Activated CD8-positive, alpha-beta memory T cell treated with anti-CD3 and anti-CD28 coated beads for 24 hours (primary cell): Measurements from ENCODE around the gene NFIC.
"Not testable (repeated sequence)": the region's sequence is repeated elsewhere in the genome, so short reads cannot be mapped to it uniquely, and the experiment has no call there.

Experiments used
- DNase-seq: peaks from one replicate; pipeline ENCODE4 v3.0.0-alpha.2; 2020

The NFIC gene

DNA sequence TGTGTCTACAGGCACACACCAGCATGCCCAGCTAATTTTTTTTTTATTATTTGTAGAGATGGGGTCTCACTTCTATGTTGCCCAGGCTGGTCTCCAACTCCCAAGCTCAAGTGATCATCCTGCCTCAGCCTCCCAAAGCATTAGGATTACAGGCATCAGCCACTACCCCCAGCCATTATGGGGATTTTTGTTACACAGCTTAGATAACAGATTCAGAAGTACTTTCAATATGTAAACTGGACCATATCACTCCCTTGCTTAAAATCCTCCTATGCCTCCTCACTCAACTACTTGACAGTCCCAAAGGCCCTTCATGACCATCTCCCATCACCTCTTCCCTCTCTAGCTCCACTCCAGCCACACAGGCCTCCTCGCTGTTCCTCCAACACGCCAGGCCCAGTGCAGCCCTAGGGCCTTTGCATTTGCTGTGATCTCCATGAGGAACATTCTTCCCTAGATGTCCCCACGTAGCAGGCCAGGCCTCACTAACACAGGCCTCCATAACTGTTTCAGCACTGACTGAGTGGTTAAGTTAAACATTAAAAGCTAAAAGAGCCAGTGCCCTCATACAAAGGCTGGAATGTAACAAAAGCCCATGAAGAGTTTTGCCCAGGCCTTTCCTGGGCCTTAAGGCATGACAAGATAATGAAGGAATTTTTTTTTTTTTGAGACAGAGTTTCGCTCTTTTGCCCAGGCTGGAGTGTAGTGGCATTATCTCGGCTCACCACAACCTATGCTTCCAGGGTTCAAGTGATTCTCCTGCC, 131.6 kb downstream of the NFIC start:
- DNase-seq = no peak

DNA sequence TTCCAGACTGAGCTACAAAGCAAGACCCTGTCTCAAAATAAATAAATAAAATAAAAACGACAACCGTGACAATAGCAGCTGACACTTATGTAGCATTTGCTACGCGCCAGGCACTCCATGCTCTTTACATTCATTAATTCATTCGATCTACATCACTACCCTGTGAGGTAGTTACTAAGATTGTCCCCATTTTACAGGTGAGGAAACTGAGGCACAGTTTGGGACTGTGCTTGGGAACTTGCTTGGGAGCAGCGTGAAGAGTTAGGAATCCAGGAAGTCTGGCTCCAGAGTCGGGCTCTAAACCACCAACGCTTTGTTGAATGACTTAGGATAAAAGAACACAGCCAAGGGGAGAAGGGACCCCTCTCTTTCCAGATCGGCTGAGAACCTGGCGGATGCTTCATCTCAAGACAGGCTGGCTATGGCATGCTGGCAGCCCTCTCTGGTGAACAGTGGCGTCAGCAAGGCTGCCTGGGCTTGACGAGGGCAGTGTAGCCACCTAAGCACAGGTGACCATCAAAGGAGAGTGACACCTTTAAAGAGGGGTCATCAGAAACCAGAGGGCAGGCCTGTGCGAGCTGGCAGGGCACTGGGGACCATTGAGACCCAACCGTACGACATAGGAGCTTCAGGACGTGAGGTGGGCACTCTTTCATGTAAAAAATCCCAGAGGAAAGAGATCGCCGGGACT, 133.5 kb downstream of the NFIC start:
- no peak for DNase-seq

DNA sequence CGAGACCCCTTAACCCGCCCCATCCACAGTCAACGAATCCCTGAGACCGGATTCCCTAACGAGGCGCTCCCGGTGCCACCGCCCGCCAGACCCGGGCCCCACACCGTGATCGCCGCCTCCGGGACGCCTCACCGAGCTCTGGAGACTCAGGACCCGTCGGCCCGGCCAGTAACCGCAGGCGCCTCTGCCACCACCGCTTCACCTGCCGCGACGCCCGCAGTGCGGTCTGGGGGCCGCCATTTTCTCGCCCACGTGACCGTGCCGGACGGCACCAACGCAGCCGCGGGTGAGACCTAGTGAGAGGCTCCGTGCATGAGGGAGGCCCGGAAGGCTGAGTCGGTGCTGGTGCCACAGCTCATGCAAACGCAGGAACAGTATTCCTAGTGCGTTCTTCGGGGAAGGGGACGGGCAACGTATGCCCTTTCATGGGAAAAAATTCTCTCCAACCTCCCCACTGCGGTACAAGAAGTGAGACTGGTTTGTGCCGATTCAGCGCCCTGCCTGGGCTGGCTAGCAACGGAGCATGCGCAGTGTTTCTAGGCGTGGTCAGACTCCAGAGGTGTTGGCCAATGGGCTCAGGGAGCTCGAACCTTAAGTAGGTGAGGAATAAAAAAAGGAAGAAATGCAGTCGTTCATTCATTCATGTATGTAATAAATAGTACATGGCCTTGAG, 134.2 kb downstream of the NFIC start, which contains the start of gene DOHH:
Gene DOHH, minus strand, starts transcription at position 246 of the 673 bp plus-strand sequence. CDS start 3,860 bp downstream, outside the sequence.
- peak; percentile 98 for DNase-seq

DNA sequence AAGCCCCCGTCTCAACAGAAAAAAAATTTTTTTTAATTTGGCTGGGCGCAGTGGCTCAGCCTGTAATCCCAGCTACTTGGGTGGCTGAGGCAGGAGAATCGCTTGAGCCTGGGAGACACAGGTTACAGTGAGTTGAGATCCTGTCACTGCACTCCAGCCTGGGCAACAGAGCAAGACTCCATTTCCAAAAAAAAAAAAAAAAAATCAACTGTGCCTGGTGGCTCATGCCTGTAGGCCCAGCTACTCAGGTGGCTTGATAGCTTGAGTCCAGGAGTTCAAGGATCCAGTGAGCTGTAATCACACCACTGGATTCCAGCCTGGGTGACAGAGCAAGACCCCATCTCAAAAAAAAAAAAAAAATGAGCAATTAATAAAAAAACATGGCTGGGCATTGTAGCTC, 135.4 kb downstream of the NFIC start:
- no peak for DNase-seq

DNA sequence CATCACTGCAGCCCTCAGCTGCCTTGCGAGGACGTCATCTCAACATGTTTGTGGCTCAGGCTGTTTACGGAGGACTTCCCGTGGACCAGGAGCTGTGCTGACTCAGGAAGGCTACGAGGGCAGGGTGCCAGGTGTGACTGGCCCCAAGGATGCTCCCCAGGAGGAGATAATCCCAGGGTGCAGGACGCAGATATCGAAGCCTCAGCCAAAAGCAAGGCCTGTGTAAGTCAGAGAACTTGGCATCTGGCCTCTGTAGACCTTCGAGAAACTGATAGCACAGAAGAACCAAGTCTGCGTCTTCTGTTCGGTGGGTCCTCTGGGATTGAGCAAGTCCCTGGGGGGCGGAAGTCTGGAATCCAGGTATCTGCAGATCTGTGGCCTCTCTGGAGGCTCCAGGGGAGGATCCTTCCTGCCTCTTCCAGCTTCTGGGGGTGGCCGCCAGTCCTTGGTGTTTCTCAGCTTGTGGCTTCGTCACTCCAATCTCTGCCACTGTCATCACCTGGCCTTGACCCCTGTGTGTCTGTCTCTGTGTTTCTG, 136.7 kb downstream of the NFIC start:
- no peak for DNase-seq

DNA sequence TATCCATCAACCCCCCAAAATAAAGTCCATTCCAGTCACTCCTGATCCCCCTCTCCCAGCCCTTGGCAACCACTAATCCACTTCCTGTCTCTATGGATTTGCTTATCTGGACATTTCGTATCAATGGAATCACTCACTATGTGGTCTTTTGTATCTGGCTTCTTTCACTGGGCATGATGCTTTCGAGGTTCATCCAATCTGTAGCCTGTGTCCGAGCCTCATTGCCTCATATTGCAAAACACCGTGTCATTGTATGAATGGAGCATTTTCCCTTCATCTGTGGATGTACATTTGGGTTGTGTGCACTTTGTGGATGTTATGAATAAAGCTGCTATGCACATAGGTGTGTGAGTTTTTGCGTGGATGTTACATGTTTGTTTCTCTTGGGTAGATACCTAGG, 138.4 kb downstream of the NFIC start:
- DNase-seq = no peak

- peak; percentile 99 for DNase-seq
Measured at GRCh38 chr19:3505598-3506383, 139.4 kb downstream of the NFIC start, which contains the start of gene FZR1. TSS of gene FZR1 (plus strand) at chr19:3506311. CDS start at chr19:3522990, 16,679 bp downstream.

GRCh38 chr19:3506384-3507340, 140.3 kb downstream of the NFIC start:
- peak; percentile 65 for DNase-seq

- peak; percentile 64 for DNase-seq
Measured at GRCh38 chr19:3507371-3508120, 141.2 kb downstream of the NFIC start.

- not testable (repeated sequence) for DNase-seq
Measured at GRCh38 chr19:3508121-3508661, 141.8 kb downstream of the NFIC start.

DNA sequence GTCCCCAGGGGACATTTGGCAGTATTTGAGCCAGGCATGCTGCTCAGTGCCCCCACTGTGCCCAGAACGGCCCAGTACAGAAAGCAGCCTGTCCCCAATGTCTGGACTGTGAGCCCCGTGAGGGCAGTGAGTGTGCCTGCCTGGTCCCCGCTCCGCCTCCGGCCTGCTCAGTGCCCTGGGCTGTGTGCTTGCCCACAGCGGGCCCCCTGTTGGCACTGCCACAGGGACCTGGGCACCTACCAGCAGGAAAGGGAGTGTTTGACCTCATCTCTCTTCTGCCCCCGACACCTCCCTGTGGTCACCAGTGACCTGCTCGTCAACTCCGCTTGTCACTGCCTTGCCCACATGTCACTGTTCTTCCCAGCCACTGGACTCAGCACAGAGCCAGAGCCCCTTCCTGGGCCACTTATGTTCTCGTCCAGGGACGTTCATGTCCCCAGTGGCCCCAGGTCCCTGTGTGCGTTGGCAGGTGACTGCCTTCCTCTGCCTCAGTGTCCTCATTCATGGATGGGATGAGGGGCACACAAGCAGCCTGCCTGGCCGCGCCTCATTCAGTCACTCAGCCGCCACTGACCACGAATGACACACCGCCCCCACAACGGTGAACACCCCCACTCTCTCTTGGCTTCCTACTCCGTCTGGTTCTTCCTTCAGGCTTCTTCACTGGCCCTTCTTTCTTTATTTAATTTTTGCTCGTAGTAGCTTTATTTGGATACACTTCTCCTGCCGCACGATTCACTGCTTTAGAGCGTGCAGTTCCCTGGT, 142.6 kb downstream of the NFIC start:
- DNase-seq = no peak

GRCh38 chr19:3509566-3509989, 143.2 kb downstream of the NFIC start:
- no peak for DNase-seq

DNA sequence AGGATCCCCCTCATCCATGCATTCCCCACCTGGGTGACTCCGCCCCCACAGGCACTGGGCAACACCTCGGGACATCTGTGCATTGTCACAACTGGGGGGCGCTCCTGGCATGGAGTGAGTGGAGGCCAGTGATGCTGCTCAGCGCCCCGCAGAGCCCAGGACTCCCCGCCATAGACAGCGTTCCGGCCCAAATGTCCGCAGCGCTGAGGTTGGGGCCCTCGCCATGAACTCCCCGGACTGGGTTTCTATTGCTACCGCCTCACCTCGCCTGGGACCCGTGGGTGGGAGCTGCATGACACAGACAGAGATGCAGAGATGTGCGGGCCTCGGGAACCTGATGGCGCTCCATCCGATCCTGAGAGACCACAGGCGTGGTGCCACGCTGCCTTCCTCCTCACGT, 144.3 kb downstream of the NFIC start:
- DNase-seq = no peak

DNA sequence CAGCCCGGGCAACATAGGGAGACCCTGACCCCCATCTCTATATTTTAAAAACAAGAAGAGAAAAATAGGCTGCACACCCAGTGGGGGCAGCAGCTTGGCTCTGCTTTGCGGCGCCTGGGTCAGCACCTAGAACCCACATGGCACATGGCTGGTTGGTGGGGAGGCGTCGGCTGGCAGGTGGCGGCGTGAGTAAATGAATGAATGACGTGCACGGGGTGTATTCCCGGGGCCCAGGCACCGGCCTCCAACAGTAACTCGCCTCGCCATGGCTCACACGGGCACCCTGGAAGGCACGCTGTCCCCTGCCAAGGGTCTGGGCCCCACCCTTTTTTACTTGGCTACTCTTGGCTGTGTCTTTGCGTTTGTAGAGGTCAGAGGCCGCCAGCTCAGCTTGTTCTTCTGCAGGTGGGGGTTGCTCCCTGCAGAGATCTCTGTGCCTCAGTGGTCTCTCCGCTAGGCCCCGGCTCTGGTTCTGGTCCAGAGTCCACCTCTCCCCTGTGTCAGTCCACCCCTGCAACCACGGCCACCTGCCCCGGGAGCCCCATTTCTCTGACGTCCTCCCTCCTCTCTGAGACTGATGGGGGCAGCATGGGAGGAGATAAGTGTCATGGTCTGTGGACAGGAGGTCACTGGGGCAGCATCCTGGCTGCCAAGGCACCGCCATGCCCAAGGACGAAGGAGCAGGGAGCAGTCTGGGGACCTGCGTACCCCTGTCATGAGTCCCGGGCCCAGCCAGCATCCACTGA, 145.3 kb downstream of the NFIC start:
- no peak for DNase-seq

DNA sequence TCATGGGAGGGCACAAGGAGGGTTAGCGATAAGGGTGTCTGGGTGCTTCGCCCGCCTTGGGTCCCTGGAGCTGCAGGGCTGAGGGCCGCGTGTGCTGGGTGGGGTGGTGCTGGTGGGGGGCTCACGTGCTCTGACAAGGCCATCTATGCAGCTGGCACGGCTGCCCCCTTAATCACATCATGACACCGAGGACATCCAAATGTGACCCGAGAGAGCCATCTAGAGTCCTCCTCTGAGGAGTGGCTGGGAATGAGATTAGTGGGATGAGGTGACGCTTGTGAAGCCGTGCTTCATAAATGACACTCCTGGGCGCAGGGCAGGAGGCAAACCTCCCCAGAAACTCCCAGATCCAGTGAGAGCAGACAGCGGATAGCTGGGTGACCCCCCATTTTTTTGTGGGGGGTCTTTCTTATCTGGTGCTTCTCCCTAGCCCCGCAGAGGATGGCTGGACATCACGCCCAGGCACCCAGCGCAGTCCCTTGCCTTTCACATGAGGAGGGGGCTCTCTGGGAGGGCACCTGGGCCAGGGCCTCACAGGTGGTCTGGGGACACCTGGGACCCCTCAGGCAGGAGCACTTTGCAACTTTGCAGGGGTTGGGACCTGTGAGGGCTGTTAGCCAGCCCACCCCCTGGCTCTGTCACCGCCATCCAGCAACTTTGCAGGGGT, 146.3 kb downstream of the NFIC start:
- no peak for DNase-seq

- no peak for DNase-seq
Measured at GRCh38 chr19:3513229-3514140, 147.1 kb downstream of the NFIC start.

GRCh38 chr19:3514930-3515329, 148.5 kb downstream of the NFIC start:
- no peak for DNase-seq
